GM21737 (cell line): ENCODE data around the gene SDHAF4.
"Not testable (repeated sequence)": the region's sequence is repeated elsewhere in the genome, so short reads cannot be mapped to it uniquely, and the experiment has no call there.

Source experiments
- ATAC-seq: cut with Tn5 transposase; IDR thresholded peaks from one replicate; pipeline ENCODE4 v1.9.1; 2021; ENCODE audit warnings: mild to moderate bottlenecking, moderate library complexity; ENCODE audit not compliant: unreplicated experiment

SDHAF4 gene

GRCh38 chr6:70592391-70593117 lies 25.8 kb downstream of the SDHAF4 start:
- no peak for ATAC-seq

- no peak for ATAC-seq
These were observed 26.4 kb downstream of the SDHAF4 start for GRCh38 chr6:70593118-70593486.

- ATAC-seq: no peak
These were observed 32.5 kb downstream of the SDHAF4 start for GRCh38 chr6:70599187-70599586.

GRCh38 chr6:70601014-70601413 lies 34.3 kb downstream of the SDHAF4 start:
- no peak for ATAC-seq

GRCh38 chr6:70604254-70604653 lies 37.5 kb downstream of the SDHAF4 start:
- no peak for ATAC-seq

- not testable (repeated sequence) for ATAC-seq
These were observed 40.6 kb downstream of the SDHAF4 start for GRCh38 chr6:70607371-70607770.

- not testable (repeated sequence) for ATAC-seq
These were observed 42.5 kb downstream of the SDHAF4 start for GRCh38 chr6:70609181-70609580.

- no peak for ATAC-seq
These were observed 50.1 kb downstream of the SDHAF4 start for GRCh38 chr6:70616728-70617260.

GRCh38 chr6:70620746-70621145 lies 54.0 kb downstream of the SDHAF4 start:
- no peak for ATAC-seq

- ATAC-seq: no peak
These were observed 55.7 kb downstream of the SDHAF4 start for GRCh38 chr6:70622461-70622860.

GRCh38 chr6:70625436-70625835 lies 58.7 kb downstream of the SDHAF4 start:
- ATAC-seq: no peak

GRCh38 chr6:70627500-70628254 lies 60.9 kb downstream of the SDHAF4 start:
- no peak for ATAC-seq

GRCh38 chr6:70629929-70630328 lies 63.2 kb downstream of the SDHAF4 start:
- no peak for ATAC-seq

GRCh38 chr6:70633870-70634269 lies 67.1 kb downstream of the SDHAF4 start:
- ATAC-seq: no peak

GRCh38 chr6:70636596-70636995 lies 69.9 kb downstream of the SDHAF4 start:
- ATAC-seq: no peak

GRCh38 chr6:70638468-70638867 lies 71.7 kb downstream of the SDHAF4 start:
- ATAC-seq: no peak
